Measurements from ENCODE around the gene ULK4. TPM values are rescaled to one million over a fixed set of nuclear protein-coding genes. Genes with fewer than 3 reads are reported as not detected.
"Not testable (repeated sequence)": the region's sequence is repeated elsewhere in the genome, so short reads cannot be mapped to it uniquely, and the experiment has no call there.

The ULK4 gene
- total and polyA plus RNA-seq, 2 experiments from 2014 or later, result 1.8 to 3.7 TPM

DNA sequence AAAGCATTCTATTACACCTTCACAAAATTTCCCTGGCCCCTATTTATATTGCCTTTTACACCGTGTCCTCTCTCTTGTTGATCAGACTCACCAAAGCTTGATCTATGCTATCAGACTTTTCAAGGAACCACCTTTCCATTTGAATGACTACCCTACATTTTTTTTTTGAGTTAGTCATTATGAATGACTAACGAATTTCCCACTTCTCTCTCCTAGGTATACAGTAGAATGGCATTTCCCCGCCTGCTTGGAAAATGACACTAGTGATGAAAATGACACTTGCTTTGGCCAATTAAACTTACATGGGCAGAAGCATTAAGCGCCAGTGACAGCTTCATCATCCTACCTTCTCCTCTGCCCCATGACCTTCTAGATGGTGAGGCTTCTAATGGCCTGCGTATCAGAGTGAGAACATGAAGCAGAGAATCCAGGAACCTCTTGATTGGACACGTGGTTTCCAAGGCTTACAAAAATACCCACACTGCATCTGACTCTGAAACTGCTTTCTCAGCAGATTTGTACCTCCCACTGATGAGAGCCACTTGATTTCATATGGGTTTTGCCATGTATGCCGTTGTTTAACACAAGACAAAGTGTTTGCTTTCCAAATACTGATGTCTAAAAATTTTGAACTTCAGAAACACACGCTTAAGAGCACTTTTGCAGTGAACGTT is 392.1 kb downstream of the ULK4 start:
- TF ChIP-seq, protein P1, sequence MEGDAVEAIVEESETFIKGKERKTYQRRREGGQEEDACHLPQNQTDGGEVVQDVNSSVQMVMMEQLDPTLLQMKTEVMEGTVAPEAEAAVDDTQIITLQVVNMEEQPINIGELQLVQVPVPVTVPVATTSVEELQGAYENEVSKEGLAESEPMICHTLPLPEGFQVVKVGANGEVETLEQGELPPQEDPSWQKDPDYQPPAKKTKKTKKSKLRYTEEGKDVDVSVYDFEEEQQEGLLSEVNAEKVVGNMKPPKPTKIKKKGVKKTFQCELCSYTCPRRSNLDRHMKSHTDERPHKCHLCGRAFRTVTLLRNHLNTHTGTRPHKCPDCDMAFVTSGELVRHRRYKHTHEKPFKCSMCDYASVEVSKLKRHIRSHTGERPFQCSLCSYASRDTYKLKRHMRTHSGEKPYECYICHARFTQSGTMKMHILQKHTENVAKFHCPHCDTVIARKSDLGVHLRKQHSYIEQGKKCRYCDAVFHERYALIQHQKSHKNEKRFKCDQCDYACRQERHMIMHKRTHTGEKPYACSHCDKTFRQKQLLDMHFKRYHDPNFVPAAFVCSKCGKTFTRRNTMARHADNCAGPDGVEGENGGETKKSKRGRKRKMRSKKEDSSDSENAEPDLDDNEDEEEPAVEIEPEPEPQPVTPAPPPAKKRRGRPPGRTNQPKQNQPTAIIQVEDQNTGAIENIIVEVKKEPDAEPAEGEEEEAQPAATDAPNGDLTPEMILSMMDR (IDR thresholded peaks at IDR 0.05; ENCODE audit: low read depth, low read length), result no peak
- DNase-seq (ENCODE audit: low read depth in 1 of 2, low spot score in 1 of 2), result no peak
- H3K9me3 ChIP-seq (ENCODE audit: low read depth), result no peaks in the 10 kb centered on the region
- H3K4me3 ChIP-seq, result no peak overlapping the region
- no peaks in the 10 kb centered on the region for H3K36me3 ChIP-seq
- H3K27ac ChIP-seq, result no peak overlapping the region
- no peaks in the 10 kb centered on the region for H3K27me3 ChIP-seq
- no peaks in the 10 kb centered on the region for H3K4me1 ChIP-seq (ENCODE audit: low read depth)

GRCh38 chr3:41565948-41566514 is 395.9 kb downstream of the ULK4 start:
- no peak overlapping the region for H3K4me3 ChIP-seq
- no peak for DNase-seq (ENCODE audit: low read depth in 1 of 2, low spot score in 1 of 2)
- TF ChIP-seq, protein P1 (IDR thresholded peaks at IDR 0.05; ENCODE audit: low read depth, low read length), result no peak
- no peaks in the 10 kb centered on the region for H3K36me3 ChIP-seq
- no peaks in the 10 kb centered on the region for H3K9me3 ChIP-seq (ENCODE audit: low read depth)
- H3K27ac ChIP-seq, result no peak overlapping the region
- H3K27me3 ChIP-seq, result no peaks in the 10 kb centered on the region
- no peaks in the 10 kb centered on the region for H3K4me1 ChIP-seq (ENCODE audit: low read depth)

- no peaks in the 10 kb centered on the region for H3K36me3 ChIP-seq
These were observed 396.9 kb downstream of the ULK4 start for GRCh38 chr3:41565003-41565402.

DNA sequence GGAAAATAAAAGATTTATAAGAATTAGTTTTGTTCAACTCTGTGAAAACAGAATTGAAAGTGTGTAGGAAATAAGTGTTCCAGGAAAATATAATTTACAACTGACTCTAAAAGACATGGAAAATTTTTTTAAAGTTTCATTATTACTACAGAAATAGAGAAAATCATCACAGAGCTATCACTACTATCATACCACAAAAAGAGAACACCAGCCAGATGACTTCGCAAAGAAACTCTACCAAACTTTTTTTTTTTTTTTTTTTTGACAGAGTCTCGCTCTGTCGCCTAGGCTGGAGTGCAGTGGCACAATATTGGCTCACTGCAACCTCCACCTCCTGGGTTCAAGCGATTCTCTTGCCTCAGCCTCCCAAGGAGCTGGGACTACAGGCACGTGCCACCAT is 405.7 kb downstream of the ULK4 start:
- not testable (repeated sequence) for H3K27me3 ChIP-seq

More at GRCh38 chr3:41565003-41565402, 396.9 kb downstream of the ULK4 start:
- Histone ChIP-seq H3K4me3 (no peak overlapping the region), H3K4me1 (ENCODE audit: low read depth) (no peaks in the 10 kb centered on the region), H3K27me3 (no peaks in the 10 kb centered on the region), H3K27ac (no peak overlapping the region), H3K9me3 (ENCODE audit: low read depth) (no peaks in the 10 kb centered on the region)
- TF ChIP-seq, protein P1 (IDR thresholded peaks at IDR 0.05; ENCODE audit: low read depth, low read length), result no peak
- DNase-seq (ENCODE audit: low read depth in 1 of 2, low spot score in 1 of 2), result no peak

DNA sequence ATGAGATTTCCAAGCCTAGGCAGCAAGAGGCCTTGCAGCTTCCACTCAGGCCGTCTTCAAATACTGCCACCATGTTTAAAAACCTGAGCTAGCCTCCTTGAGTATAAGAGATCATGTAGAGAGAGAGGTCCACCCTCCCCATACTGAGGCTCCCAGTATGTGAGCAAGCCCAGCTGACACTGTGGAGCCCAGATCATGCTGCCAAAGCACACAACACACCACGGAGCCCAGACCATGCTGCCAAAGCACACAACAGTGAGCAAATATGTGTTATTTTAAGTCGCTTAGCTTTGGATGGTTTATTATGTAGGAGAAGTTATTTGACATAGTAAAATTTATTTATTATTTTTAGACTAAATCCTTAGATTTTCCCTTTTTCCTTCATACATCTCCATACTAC is 428.9 kb downstream of the ULK4 start:
- no peaks in the 10 kb centered on the region for H3K9me3 ChIP-seq (ENCODE audit: low read depth)
- no peak for DNase-seq (ENCODE audit: low read depth in 1 of 2, low spot score in 1 of 2)
- no peak overlapping the region for H3K27ac ChIP-seq
- no peaks in the 10 kb centered on the region for H3K27me3 ChIP-seq
- H3K4me1 ChIP-seq (ENCODE audit: low read depth), result no peaks in the 10 kb centered on the region
- TF ChIP-seq, protein P1 (IDR thresholded peaks at IDR 0.05; ENCODE audit: low read depth, low read length), result no peak
- no peak overlapping the region for H3K4me3 ChIP-seq
- H3K36me3 ChIP-seq, result no peaks in the 10 kb centered on the region

More for the DNA sequence above, 405.7 kb downstream of the ULK4 start:
- not testable (repeated sequence) for DNase-seq (ENCODE audit: low read depth in 1 of 2, low spot score in 1 of 2); H3K27ac ChIP-seq; H3K9me3 ChIP-seq (ENCODE audit: low read depth); H3K4me3 ChIP-seq; H3K4me1 ChIP-seq (ENCODE audit: low read depth); H3K36me3 ChIP-seq

GRCh38 chr3:41526995-41527573 is 434.8 kb downstream of the ULK4 start:
- H3K4me1 ChIP-seq (ENCODE audit: low read depth), result peaks cover 13% of the 10 kb centered on the region
- TF ChIP-seq, protein P1 (IDR thresholded peaks at IDR 0.05; ENCODE audit: low read depth, low read length), result no peak
- H3K36me3 ChIP-seq, result no peaks in the 10 kb centered on the region
- H3K27ac ChIP-seq, result no peak overlapping the region
- DNase-seq (ENCODE audit: low read depth in 1 of 2, low spot score in 1 of 2), result peak in 1 of 2 donors; percentile 11
- H3K9me3 ChIP-seq (ENCODE audit: low read depth), result no peaks in the 10 kb centered on the region
- H3K4me3 ChIP-seq, result no peak overlapping the region
- H3K27me3 ChIP-seq, result no peaks in the 10 kb centered on the region

Measured in cardiac muscle cell (in vitro differentiated cells and primary cell).